HepG2 (cell line): ENCODE data around the gene PITX3. TPM values are rescaled to one million over a fixed set of nuclear protein-coding genes. Genes with fewer than 3 reads are reported as not detected.

Source experiments
- ATAD3A ChIP-seq: sonication (generic); formaldehyde crosslinking; IDR thresholded peaks from 2 replicates; pipeline ENCODE4 v1.4.0; 2020; ENCODE audit warnings: missing genetic modification reagents
- ATF1 ChIP-seq: IDR thresholded peaks from 2 replicates; pipeline ENCODE4 v1.6.1; 2016; ENCODE audit warnings: mild to moderate bottlenecking, control low read depth
- FOXJ3 ChIP-seq: sonication (generic); formaldehyde crosslinking; IDR thresholded peaks from 2 replicates; pipeline ENCODE4 v1.4.0; 2020; ENCODE audit warnings: missing genetic modification reagents, mild to moderate bottlenecking, borderline replicate concordance
- MTA1 ChIP-seq: sonication (generic); formaldehyde crosslinking; IDR thresholded peaks from 2 replicates; pipeline ENCODE4 v1.4.0; 2020; ENCODE audit warnings: missing genetic modification reagents, mild to moderate bottlenecking, borderline replicate concordance
- NFYB ChIP-seq: sonication (generic); formaldehyde crosslinking; IDR thresholded peaks from 2 replicates; pipeline ENCODE4 v1.4.0; 2020; ENCODE audit warnings: missing genetic modification reagents
- PHF21A ChIP-seq: sonication (generic); formaldehyde crosslinking; IDR thresholded peaks from 2 replicates; pipeline ENCODE4 v1.5.0; 2020; ENCODE audit warnings: mild to moderate bottlenecking, missing genetic modification reagents
- RFX1 ChIP-seq: fragments of 450-650 bp; IDR thresholded peaks from 2 replicates; pipeline ENCODE4 v1.6.1; 2017
- RORA ChIP-seq: sonication (generic); formaldehyde crosslinking; IDR thresholded peaks from 2 replicates; pipeline ENCODE4 v1.5.0; 2020; ENCODE audit warnings: mild to moderate bottlenecking, missing genetic modification reagents, moderate library complexity
- RXRA ChIP-seq: sonication (generic); formaldehyde crosslinking; IDR thresholded peaks from 2 replicates; pipeline ENCODE4 v1.5.1; 2020; ENCODE audit warnings: missing genetic modification reagents
- TBP ChIP-seq: sonication (generic); formaldehyde crosslinking; IDR thresholded peaks from 2 replicates; pipeline ENCODE4 v1.5.0; 2020; ENCODE audit warnings: missing genetic modification reagents
- ZFP62 ChIP-seq: sonication (generic); formaldehyde crosslinking; IDR thresholded peaks from 2 replicates; pipeline ENCODE4 v1.4.0; 2020; ENCODE audit warnings: missing genetic modification reagents
- ZNF441 ChIP-seq: sonication (generic); formaldehyde crosslinking; IDR thresholded peaks from 2 replicates; pipeline ENCODE4 v1.7.0; 2021; ENCODE audit warnings: missing genetic modification reagents, borderline replicate concordance
- ZNF557 ChIP-seq: sonication (generic); formaldehyde crosslinking; IDR thresholded peaks from 2 replicates; pipeline ENCODE4 v1.4.0; 2020; ENCODE audit warnings: missing genetic modification reagents
- ZNF644 ChIP-seq: IDR thresholded peaks from 2 replicates; pipeline ENCODE4 v1.6.1; 2016; ENCODE audit warnings: low read depth
- ZNF674 ChIP-seq: sonication (generic); formaldehyde crosslinking; IDR thresholded peaks from 2 replicates; pipeline ENCODE4 v1.5.0; 2020; ENCODE audit warnings: low read depth, mild to moderate bottlenecking, missing genetic modification reagents
- ZNF720 ChIP-seq: sonication (generic); formaldehyde crosslinking; IDR thresholded peaks from 2 replicates; pipeline ENCODE4 v1.4.0; 2020; ENCODE audit warnings: missing genetic modification reagents
- ZNF737 ChIP-seq: sonication (generic); formaldehyde crosslinking; IDR thresholded peaks from 2 replicates; pipeline ENCODE4 v1.5.0; 2020; ENCODE audit warnings: missing genetic modification reagents, mild to moderate bottlenecking, borderline replicate concordance
- ZNF746 ChIP-seq: sonication (generic); formaldehyde crosslinking; IDR thresholded peaks from 2 replicates; pipeline ENCODE4 v1.8.0; 2022; ENCODE audit warnings: mild to moderate bottlenecking, missing genetic modification reagents
- ZNF773 ChIP-seq: sonication (generic); formaldehyde crosslinking; IDR thresholded peaks from 2 replicates; pipeline ENCODE4 v1.4.0; 2020; ENCODE audit warnings: missing genetic modification reagents, borderline replicate concordance
- ZNF788 ChIP-seq: sonication (generic); formaldehyde crosslinking; IDR thresholded peaks from 2 replicates; pipeline ENCODE4 v1.5.0; 2020; ENCODE audit warnings: mild to moderate bottlenecking, missing genetic modification reagents, borderline replicate concordance
- polyA plus RNA-seq, 8 experiments: library from polyadenylated mRNA; depleted of rRNA in 3 of 8; stranded (reverse) in 7 of 8; unstranded in 1 of 8; fragments of >200 nt; fragmentation: Illumina TruSeq in 4 of 8; extraction: Trizol in 4 of 8; gene quantifications; 2 replicates each; pipeline versions ENCODE4 v1.2.1 to v1.2.3, GENCODE V29; 2011 to 2016; ENCODE audit warnings: low read depth in 4 of 8, missing spikeins in 1 of 8, mixed read lengths in 1 of 8; ENCODE audit not compliant: insufficient read depth in 1 of 8
- total RNA-seq, 5 experiments: library from RNA; depleted of rRNA; stranded (reverse); fragments of >200 nt; fragmentation: Illumina TruSeq; extraction: Trizol; gene quantifications; 2 replicates each; pipeline ENCODE4 v1.2.3, GENCODE V29; 2016; ENCODE audit warnings: low read depth in 1 of 5
- TF ChIP-seq, protein P1 (sequence below): fragments of 450-650 bp; IDR thresholded peaks from 2 replicates; pipeline ENCODE4 v1.6.1; 2016
- TF ChIP-seq, protein P2 (sequence below): sonication (generic); formaldehyde crosslinking; IDR thresholded peaks from 2 replicates; pipeline ENCODE4 v1.5.0; 2020; ENCODE audit warnings: missing genetic modification reagents
- TF ChIP-seq, protein P3 (sequence below): sonication (generic); formaldehyde crosslinking; IDR thresholded peaks from 2 replicates; pipeline ENCODE4; 2020; ENCODE audit warnings: missing genetic modification reagents, mild to moderate bottlenecking, borderline replicate concordance
- TF ChIP-seq, protein P4 (sequence below): sonication (generic); formaldehyde crosslinking; IDR thresholded peaks from 2 replicates; pipeline ENCODE4 v1.8.0; 2022; ENCODE audit warnings: mild to moderate bottlenecking, missing genetic modification reagents; ENCODE audit not compliant: insufficient replicate concordance

Gene PITX3
- total and polyA plus RNA-seq, 2 of the 13 experiments (the other 11 are each of a cell fraction or from before 2014, with no cell fraction given), result not detected

DNA sequence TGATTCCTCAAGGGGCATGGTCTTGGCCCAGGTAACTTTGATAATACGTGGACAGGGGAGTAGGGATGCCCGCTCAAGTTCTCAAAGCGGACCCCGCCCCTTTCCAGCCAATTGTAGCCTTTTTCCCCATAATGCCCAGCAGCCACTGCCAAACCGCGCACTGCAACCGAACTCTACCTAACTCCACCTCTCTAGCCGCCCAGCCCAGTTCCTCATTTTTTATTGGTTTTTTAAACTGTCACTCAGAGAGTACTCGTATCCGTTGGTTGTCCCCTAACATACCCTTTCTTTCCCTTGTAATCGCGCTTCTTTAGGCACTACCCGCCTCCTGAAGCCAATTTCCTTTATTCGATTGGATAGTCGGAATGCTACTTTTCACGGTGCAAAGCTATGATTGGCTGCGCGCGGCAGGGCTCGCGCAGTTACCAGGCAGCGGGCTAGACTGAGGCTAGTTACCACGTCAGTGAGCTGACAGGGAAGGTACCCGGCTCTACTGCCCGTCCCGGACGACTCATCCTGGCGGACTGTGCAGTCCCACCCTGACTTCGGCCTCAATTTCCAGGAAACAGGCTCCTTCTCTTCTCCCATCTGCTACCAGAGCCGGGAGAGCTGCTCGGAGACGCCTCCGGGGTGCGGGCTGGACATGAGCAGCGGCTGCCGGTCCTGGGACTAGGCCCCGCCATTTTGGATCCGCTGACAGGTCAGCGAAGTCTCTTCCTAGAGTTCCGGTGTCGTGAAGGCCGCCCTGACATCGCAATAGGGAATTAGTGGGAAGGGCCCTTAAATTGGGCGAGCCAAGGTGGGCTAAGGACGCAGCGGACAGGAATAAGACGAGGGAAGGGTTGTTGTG, 4.0 kb upstream of the PITX3 start, which contains the start of gene GBF1 (continued):
- TF ChIP-seq, protein P1, sequence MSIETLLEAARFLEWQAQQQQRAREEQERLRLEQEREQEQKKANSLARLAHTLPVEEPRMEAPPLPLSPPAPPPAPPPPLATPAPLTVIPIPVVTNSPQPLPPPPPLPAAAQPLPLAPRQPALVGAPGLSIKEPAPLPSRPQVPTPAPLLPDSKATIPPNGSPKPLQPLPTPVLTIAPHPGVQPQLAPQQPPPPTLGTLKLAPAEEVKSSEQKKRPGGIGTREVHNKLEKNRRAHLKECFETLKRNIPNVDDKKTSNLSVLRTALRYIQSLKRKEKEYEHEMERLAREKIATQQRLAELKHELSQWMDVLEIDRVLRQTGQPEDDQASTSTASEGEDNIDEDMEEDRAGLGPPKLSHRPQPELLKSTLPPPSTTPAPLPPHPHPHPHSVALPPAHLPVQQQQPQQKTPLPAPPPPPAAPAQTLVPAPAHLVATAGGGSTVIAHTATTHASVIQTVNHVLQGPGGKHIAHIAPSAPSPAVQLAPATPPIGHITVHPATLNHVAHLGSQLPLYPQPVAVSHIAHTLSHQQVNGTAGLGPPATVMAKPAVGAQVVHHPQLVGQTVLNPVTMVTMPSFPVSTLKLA, result no peak; the same call in none of the 2 replicates
- TF ChIP-seq MTA1 (CRISPR knock-in tag), result 0 out of 2 replicates have a peak, but pooled peaks have one; percentile 13
- TF ChIP-seq, protein P2, sequence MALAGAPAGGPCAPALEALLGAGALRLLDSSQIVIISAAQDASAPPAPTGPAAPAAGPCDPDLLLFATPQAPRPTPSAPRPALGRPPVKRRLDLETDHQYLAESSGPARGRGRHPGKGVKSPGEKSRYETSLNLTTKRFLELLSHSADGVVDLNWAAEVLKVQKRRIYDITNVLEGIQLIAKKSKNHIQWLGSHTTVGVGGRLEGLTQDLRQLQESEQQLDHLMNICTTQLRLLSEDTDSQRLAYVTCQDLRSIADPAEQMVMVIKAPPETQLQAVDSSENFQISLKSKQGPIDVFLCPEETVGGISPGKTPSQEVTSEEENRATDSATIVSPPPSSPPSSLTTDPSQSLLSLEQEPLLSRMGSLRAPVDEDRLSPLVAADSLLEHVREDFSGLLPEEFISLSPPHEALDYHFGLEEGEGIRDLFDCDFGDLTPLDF (CRISPR knock-in tag), result peak; percentile 59; the same call in 1 of the 2 replicates
- no peak for TF ChIP-seq ZNF720 (CRISPR knock-in tag)
- TF ChIP-seq, protein P3, sequence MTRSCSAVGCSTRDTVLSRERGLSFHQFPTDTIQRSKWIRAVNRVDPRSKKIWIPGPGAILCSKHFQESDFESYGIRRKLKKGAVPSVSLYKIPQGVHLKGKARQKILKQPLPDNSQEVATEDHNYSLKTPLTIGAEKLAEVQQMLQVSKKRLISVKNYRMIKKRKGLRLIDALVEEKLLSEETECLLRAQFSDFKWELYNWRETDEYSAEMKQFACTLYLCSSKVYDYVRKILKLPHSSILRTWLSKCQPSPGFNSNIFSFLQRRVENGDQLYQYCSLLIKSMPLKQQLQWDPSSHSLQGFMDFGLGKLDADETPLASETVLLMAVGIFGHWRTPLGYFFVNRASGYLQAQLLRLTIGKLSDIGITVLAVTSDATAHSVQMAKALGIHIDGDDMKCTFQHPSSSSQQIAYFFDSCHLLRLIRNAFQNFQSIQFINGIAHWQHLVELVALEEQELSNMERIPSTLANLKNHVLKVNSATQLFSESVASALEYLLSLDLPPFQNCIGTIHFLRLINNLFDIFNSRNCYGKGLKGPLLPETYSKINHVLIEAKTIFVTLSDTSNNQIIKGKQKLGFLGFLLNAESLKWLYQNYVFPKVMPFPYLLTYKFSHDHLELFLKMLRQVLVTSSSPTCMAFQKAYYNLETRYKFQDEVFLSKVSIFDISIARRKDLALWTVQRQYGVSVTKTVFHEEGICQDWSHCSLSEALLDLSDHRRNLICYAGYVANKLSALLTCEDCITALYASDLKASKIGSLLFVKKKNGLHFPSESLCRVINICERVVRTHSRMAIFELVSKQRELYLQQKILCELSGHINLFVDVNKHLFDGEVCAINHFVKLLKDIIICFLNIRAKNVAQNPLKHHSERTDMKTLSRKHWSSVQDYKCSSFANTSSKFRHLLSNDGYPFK (CRISPR knock-in tag), result peak; percentile 98
- no peak for TF ChIP-seq ZNF674 (CRISPR knock-in tag)
- TF ChIP-seq FOXJ3 (CRISPR knock-in tag), result peak; percentile 38; the same call in 1 of the 2 replicates
- TF ChIP-seq ZNF441 (CRISPR knock-in tag), result peak; percentile 56; the same call in 1 of the 2 replicates
- 0 out of 2 replicates have a peak, but pooled peaks have one; percentile 52 for TF ChIP-seq RORA (CRISPR knock-in tag)
- TF ChIP-seq ZNF746 (CRISPR knock-in tag), result no peak
- TF ChIP-seq ZNF737 (CRISPR knock-in tag), result peak; percentile 94; the same call in 1 of the 2 replicates
- TF ChIP-seq ZFP62 (CRISPR knock-in tag), result no peak
- peak; percentile 60; the same call in 1 of the 2 replicates for TF ChIP-seq RFX1
- TF ChIP-seq, protein P4, sequence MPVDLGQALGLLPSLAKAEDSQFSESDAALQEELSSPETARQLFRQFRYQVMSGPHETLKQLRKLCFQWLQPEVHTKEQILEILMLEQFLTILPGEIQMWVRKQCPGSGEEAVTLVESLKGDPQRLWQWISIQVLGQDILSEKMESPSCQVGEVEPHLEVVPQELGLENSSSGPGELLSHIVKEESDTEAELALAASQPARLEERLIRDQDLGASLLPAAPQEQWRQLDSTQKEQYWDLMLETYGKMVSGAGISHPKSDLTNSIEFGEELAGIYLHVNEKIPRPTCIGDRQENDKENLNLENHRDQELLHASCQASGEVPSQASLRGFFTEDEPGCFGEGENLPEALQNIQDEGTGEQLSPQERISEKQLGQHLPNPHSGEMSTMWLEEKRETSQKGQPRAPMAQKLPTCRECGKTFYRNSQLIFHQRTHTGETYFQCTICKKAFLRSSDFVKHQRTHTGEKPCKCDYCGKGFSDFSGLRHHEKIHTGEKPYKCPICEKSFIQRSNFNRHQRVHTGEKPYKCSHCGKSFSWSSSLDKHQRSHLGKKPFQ (CRISPR knock-in tag), result peak; percentile 58
- peak; percentile 94 for TF ChIP-seq ATF1 (CRISPR knock-in tag)
- TF ChIP-seq RXRA (CRISPR knock-in tag), result peak; percentile 63; the same call in 1 of the 2 replicates
- TF ChIP-seq ZNF644 (CRISPR knock-in tag), result no peak
- peak; percentile 63; the same call in 1 of the 2 replicates for TF ChIP-seq ZNF773 (CRISPR knock-in tag)
- TF ChIP-seq ZNF557 (CRISPR knock-in tag), result no peak
- TF ChIP-seq NFYB (CRISPR knock-in tag), result peak; percentile 97
- TF ChIP-seq ATAD3A (CRISPR knock-in tag), result no peak
- TF ChIP-seq TBP (CRISPR knock-in tag), result no peak
- peak; percentile 94 for TF ChIP-seq PHF21A (CRISPR knock-in tag)
- TF ChIP-seq ZNF788 (CRISPR knock-in tag), result peak; percentile 26; the same call in 1 of the 2 replicates
